ENCODE data around the gene VSNL1.

- TF ChIP-seq CTCF (IDR thresholded peaks at IDR 0.05) (no peak), EZH2 (IDR thresholded peaks at IDR 0.05) (no peak)
These were observed 18.4 kb downstream of the VSNL1 start for GRCh38 chr2:17558878-17559277.
